Measurements from ENCODE around the gene MLLT6. TPM values are rescaled to one million over a fixed set of nuclear protein-coding genes. Genes with fewer than 3 reads are reported as not detected.

Gene MLLT6
- total and polyA plus RNA-seq, 10 of the 15 experiments (the other 5 are each of a cell fraction or from before 2014, with no cell fraction given), result 4.8 to 105 (median 36.3) TPM

DNA sequence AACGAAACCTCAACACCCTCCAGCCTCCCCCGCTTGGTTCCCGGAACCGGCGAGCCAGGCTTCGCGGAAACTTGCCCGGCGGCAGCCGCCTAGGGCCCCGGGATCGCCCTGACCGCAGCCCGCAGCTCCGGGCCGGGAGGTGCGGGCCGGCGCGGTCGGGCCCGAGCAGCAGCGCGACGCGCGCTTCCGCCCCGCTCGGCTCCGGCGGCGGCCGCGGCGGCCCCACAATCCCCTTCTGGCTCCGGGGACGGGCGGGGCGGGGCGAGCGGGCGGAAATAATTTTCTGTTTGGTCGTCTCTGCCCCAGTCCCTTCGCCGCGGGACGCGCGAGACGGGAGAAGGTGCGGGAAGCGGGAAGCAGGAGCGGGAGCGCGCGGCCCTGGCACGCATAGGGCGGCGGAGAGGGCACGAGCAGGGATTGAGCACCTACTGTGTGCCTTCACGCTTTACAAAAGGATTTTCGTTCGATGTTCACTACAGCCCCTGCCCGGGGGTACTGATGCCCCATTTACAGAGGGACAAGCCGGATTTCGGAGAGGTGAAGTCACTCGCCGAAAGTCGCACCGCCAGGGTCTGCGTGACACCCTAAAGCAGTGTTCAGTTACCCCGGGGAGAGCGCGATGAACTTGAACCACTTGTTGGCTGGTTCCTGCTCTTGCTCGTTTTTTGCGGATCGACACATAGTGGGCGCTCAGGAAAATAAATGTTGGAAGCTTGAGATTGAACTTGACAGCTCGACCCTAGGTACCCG, 2.7 kb upstream of the MLLT6 start (continued):
- TF ChIP-seq POLR2AphosphoS5 (IDR thresholded peaks at IDR 0.05; ENCODE audit: low read length), result peak; percentile 74; the same call in 1 of the 2 replicates
- TF ChIP-seq, protein P1, sequence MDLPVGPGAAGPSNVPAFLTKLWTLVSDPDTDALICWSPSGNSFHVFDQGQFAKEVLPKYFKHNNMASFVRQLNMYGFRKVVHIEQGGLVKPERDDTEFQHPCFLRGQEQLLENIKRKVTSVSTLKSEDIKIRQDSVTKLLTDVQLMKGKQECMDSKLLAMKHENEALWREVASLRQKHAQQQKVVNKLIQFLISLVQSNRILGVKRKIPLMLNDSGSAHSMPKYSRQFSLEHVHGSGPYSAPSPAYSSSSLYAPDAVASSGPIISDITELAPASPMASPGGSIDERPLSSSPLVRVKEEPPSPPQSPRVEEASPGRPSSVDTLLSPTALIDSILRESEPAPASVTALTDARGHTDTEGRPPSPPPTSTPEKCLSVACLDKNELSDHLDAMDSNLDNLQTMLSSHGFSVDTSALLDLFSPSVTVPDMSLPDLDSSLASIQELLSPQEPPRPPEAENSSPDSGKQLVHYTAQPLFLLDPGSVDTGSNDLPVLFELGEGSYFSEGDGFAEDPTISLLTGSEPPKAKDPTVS (IDR thresholded peaks at IDR 0.05; ENCODE audit: low read depth, low read length), result no peak
- no peak for TF ChIP-seq CEBPB (IDR thresholded peaks at IDR 0.05; ENCODE audit: borderline replicate concordance in 1 of 2, low read depth in 2 of 2, low read length in 2 of 2)
- TF ChIP-seq HCFC1 (IDR thresholded peaks at IDR 0.05; ENCODE audit: low read length), result peak; percentile 39; the same call in 1 of the 2 replicates
- no peak for TF ChIP-seq HDAC2 (IDR thresholded peaks at IDR 0.05)
- no peak; the same call in 1 of the 2 replicates for TF ChIP-seq NBN (IDR thresholded peaks at IDR 0.05)
- TF ChIP-seq STAT3 (IDR thresholded peaks at IDR 0.05; ENCODE audit: low read depth, low read length), result no peak
- TF ChIP-seq SMARCA5 (IDR thresholded peaks at IDR 0.05), result peak; percentile 56
- TF ChIP-seq MEF2A (IDR thresholded peaks at IDR 0.05; ENCODE audit: insufficient read depth, low read depth, low read length), result 0 out of 2 replicates have a peak, but pooled peaks have one; percentile 42
- no peak for TF ChIP-seq PAX8 (IDR thresholded peaks at IDR 0.05)
- TF ChIP-seq SIN3A (IDR thresholded peaks at IDR 0.05; ENCODE audit: low read depth, low read length), result peak; percentile 49; the same call in 1 of the 2 replicates
- TF ChIP-seq NR2F1 (conservative IDR thresholded peaks at IDR 0.05), result peak; percentile 51; the same call in 1 of the 2 replicates
- peak; percentile 96 for TF ChIP-seq IKZF1 (conservative IDR thresholded peaks at IDR 0.05)
- TF ChIP-seq, protein P2, sequence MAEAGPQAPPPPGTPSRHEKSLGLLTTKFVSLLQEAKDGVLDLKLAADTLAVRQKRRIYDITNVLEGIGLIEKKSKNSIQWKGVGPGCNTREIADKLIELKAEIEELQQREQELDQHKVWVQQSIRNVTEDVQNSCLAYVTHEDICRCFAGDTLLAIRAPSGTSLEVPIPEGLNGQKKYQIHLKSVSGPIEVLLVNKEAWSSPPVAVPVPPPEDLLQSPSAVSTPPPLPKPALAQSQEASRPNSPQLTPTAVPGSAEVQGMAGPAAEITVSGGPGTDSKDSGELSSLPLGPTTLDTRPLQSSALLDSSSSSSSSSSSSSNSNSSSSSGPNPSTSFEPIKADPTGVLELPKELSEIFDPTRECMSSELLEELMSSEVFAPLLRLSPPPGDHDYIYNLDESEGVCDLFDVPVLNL (IDR thresholded peaks at IDR 0.05; ENCODE audit: low read depth, low read length), result peak; percentile 68
- TF ChIP-seq CREB1 (IDR thresholded peaks at IDR 0.05; ENCODE audit: low read depth), result no peak
- TF ChIP-seq ZNF274 (IDR thresholded peaks at IDR 0.05; ENCODE audit: insufficient read depth, insufficient read length), result no peak
- TF ChIP-seq SIX5 (IDR thresholded peaks at IDR 0.05; ENCODE audit: low read depth, low read length, severe bottlenecking), result no peak
- no peak for TF ChIP-seq ZNF384 (IDR thresholded peaks at IDR 0.05; ENCODE audit: borderline replicate concordance, low read depth, low read length)
- TF ChIP-seq RFX5 (IDR thresholded peaks at IDR 0.05; ENCODE audit: low read depth, low read length), result no peak
- no peak for TF ChIP-seq SREBF1 (IDR thresholded peaks at IDR 0.05; ENCODE audit: low read length)
- TF ChIP-seq TCF12 (IDR thresholded peaks at IDR 0.05; ENCODE audit: low read depth, low read length), result no peak
- 0 out of 2 replicates have a peak, but pooled peaks have one; percentile 13 for TF ChIP-seq BCL11A (IDR thresholded peaks at IDR 0.05; ENCODE audit: low read depth, low read length)
- 0 out of 4 replicates have a peak, but pooled peaks of 1 of the 2 experiments have one; percentile 29 for TF ChIP-seq SRF (IDR thresholded peaks at IDR 0.05; ENCODE audit: low read depth in 2 of 2, low read length in 2 of 2)
- TF ChIP-seq, protein P3, sequence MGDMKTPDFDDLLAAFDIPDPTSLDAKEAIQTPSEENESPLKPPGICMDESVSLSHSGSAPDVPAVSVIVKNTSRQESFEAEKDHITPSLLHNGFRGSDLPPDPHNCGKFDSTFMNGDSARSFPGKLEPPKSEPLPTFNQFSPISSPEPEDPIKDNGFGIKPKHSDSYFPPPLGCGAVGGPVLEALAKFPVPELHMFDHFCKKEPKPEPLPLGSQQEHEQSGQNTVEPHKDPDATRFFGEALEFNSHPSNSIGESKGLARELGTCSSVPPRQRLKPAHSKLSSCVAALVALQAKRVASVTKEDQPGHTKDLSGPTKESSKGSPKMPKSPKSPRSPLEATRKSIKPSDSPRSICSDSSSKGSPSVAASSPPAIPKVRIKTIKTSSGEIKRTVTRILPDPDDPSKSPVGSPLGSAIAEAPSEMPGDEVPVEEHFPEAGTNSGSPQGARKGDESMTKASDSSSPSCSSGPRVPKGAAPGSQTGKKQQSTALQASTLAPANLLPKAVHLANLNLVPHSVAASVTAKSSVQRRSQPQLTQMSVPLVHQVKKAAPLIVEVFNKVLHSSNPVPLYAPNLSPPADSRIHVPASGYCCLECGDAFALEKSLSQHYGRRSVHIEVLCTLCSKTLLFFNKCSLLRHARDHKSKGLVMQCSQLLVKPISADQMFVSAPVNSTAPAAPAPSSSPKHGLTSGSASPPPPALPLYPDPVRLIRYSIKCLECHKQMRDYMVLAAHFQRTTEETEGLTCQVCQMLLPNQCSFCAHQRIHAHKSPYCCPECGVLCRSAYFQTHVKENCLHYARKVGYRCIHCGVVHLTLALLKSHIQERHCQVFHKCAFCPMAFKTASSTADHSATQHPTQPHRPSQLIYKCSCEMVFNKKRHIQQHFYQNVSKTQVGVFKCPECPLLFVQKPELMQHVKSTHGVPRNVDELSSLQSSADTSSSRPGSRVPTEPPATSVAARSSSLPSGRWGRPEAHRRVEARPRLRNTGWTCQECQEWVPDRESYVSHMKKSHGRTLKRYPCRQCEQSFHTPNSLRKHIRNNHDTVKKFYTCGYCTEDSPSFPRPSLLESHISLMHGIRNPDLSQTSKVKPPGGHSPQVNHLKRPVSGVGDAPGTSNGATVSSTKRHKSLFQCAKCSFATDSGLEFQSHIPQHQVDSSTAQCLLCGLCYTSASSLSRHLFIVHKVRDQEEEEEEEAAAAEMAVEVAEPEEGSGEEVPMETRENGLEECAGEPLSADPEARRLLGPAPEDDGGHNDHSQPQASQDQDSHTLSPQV (IDR thresholded peaks at IDR 0.05), result 0 out of 2 replicates have a peak, but pooled peaks have one; percentile 25
- peak; percentile 60; the same call in 1 of the 3 replicates for TF ChIP-seq POU2F2 (IDR thresholded peaks at IDR 0.05; ENCODE audit: borderline replicate concordance, low read depth, low read length)
- TF ChIP-seq MYB (IDR thresholded peaks at IDR 0.05; ENCODE audit: borderline replicate concordance, low read depth, low read length), result no peak
